HEK293T (cell line): ENCODE results near the gene POLR1E.

Experiments
- CTCF ChIA-PET: fragments of 350-600 bp; formaldehyde crosslinking; extraction: SDS; loops from one replicate; lab custom pipeline; 2021; ENCODE audit warnings: antibody characterized with exemption, inconsistent platforms; lab: Yijun Ruan, JAX
- POLR2A ChIA-PET: fragments of 350-600 bp; formaldehyde crosslinking; extraction: SDS; loops from one replicate; lab custom pipeline; 2020; ENCODE audit warnings: antibody characterized with exemption, inconsistent platforms; lab: Yijun Ruan, JAX
- DNase-seq: peaks from one replicate; pipeline ENCODE4 v3.0.0; 2012; ENCODE audit warnings: mixed read lengths; ENCODE audit errors: extremely low spot score
- ARNT ChIP-seq: fragments of 450-650 bp; IDR thresholded peaks from 2 replicates; pipeline ENCODE4 v1.6.1; 2017; ENCODE audit warnings: mild to moderate bottlenecking
- BHLHE40 ChIP-seq: fragments of 450-650 bp; IDR thresholded peaks from 2 replicates; pipeline ENCODE4 v1.6.1; 2016; ENCODE audit warnings: mild to moderate bottlenecking, moderate library complexity, borderline replicate concordance
- CTBP1 ChIP-seq: fragments of 450-650 bp; IDR thresholded peaks from 2 replicates; pipeline ENCODE4 v1.6.1; 2016; ENCODE audit warnings: borderline replicate concordance
- ELF4 ChIP-seq: fragments of 450-650 bp; IDR thresholded peaks from 2 replicates; pipeline ENCODE4 v1.6.1; 2017; ENCODE audit warnings: antibody characterized with exemption
- FOXA1 ChIP-seq: fragments of 450-650 bp; IDR thresholded peaks from 2 replicates; pipeline ENCODE4 v1.6.1; 2016; ENCODE audit warnings: mild to moderate bottlenecking
- FOXK2 ChIP-seq: fragments of 450-650 bp; IDR thresholded peaks from 2 replicates; pipeline ENCODE4 v1.6.1; 2016; ENCODE audit warnings: mild to moderate bottlenecking
- FOXM1 ChIP-seq: fragments of 450-650 bp; IDR thresholded peaks from 2 replicates; pipeline ENCODE4 v1.6.1; 2017; ENCODE audit warnings: mild to moderate bottlenecking, borderline replicate concordance
- HDGF ChIP-seq: fragments of 450-650 bp; IDR thresholded peaks from 2 replicates; pipeline ENCODE4 v1.6.1; 2017; ENCODE audit warnings: antibody characterized with exemption, borderline replicate concordance
- L3MBTL2 ChIP-seq: fragments of 450-650 bp; conservative IDR thresholded peaks from 2 replicates; pipeline ENCODE4 v1.6.1; 2016; ENCODE audit warnings: mild to moderate bottlenecking
- LEF1 ChIP-seq: fragments of 450-650 bp; IDR thresholded peaks from 2 replicates; pipeline ENCODE4 v1.6.1; 2017; ENCODE audit warnings: mild to moderate bottlenecking, borderline replicate concordance
- NFRKB ChIP-seq: fragments of 450-650 bp; IDR thresholded peaks from 2 replicates; pipeline ENCODE4 v1.6.1; 2016; ENCODE audit warnings: mild to moderate bottlenecking, moderate library complexity
- SP1 ChIP-seq: fragments of 450-650 bp; IDR thresholded peaks from 2 replicates; pipeline ENCODE4 v1.6.1; 2017
- SUZ12 ChIP-seq: fragments of 450-650 bp; IDR thresholded peaks from 2 replicates; pipeline ENCODE4 v1.6.1; 2016; ENCODE audit warnings: mild to moderate bottlenecking
- TARDBP ChIP-seq: fragments of 450-650 bp; IDR thresholded peaks from 2 replicates; pipeline ENCODE4 v1.6.1; 2016
- ZNF384 ChIP-seq: fragments of 450-650 bp; IDR thresholded peaks from 2 replicates; pipeline ENCODE4 v1.6.1; 2016
- TF ChIP-seq, protein P1 (sequence below): fragments of 450-650 bp; IDR thresholded peaks from 2 replicates; pipeline ENCODE4 v1.6.1; 2016

Gene POLR1E

DNA sequence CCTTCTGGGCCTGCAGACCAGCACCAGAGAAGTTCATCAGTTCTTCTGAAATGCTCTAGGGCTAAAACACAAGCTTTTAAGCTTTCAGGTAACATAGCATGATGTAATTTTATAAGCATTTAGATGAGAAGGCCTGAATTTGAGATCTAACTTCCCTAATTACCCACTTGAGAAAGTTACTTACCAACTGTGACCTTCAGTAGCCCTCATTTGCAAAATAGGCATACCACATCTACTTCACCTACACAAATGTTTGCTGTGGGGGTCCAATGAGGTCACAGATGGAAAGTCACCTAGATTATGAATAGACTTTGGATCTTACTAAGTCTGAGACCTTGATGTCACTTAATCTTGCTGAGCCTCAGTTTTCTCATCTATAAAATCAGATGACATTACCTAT, 53.9 kb downstream of the POLR1E start:
- ChIA-PET CTCF (no interaction called here), POLR2A (no interaction called here)
- no peak for TF ChIP-seq FOXA1
- no peak for TF ChIP-seq NFRKB
- DNase-seq = no peak

DNA sequence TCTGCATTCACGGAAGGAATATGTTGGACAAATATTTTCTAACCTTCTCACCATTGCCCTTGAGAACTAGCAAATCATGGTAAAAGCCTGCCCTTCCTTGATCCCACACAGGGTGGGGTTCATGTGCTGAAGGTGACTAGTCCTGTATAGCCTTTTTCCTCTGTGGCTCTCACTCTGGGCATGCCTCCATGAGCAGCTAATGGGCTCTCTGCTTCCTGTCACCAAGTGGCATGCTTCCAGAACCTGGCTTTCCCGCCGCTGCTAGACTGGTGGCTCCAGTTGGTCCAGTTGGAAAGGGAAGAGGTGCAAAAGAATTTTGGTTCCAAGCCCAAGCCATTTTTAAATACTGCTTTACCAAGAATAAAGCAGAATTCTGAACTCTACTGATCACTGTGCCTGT, 54.9 kb downstream of the POLR1E start:
- DNase-seq = no peak
- ChIA-PET POLR2A (no interaction called here), CTCF (no interaction called here)
- no peak for TF ChIP-seq NFRKB
- TF ChIP-seq CTBP1 = no peak
- TF ChIP-seq, protein P1, sequence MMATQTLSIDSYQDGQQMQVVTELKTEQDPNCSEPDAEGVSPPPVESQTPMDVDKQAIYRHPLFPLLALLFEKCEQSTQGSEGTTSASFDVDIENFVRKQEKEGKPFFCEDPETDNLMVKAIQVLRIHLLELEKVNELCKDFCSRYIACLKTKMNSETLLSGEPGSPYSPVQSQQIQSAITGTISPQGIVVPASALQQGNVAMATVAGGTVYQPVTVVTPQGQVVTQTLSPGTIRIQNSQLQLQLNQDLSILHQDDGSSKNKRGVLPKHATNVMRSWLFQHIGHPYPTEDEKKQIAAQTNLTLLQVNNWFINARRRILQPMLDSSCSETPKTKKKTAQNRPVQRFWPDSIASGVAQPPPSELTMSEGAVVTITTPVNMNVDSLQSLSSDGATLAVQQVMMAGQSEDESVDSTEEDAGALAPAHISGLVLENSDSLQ = no peak
- no peak for TF ChIP-seq ELF4
- TF ChIP-seq ZNF384 = no peak
- TF ChIP-seq FOXA1 = no peak
- no peak for TF ChIP-seq BHLHE40
- TF ChIP-seq SUZ12 = no peak
- TF ChIP-seq LEF1 = no peak
- TF ChIP-seq FOXM1 = no peak
- no peak for TF ChIP-seq HDGF
- TF ChIP-seq FOXK2 = no peak
- TF ChIP-seq L3MBTL2 = no peak

DNA sequence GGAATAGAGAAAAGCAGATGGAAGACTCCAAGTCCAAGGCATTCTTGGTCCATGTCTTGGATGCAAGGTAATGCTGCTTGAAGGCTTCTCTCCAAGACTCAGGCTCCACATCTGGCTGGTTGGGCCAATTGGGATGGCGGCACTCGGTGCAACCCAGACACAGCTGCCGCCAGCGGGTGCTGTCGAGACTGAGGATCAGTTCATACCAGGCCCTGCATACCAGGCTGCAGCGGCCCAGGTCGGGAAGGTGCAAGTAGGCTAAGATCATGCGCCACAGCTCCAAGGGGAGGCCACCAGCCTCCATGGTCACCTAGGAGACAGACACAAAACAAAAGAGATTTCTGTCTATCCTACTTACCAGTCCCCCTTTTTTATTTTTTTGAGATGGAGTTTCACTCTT, 55.7 kb downstream of the POLR1E start:
- TF ChIP-seq HDGF (no peak), BHLHE40 (no peak), ZNF384 (no peak), NFRKB (no peak), ARNT (no peak), FOXA1 (no peak), FOXK2 (no peak), LEF1 (no peak), CTBP1 (no peak), SP1 (no peak), L3MBTL2 (no peak), TARDBP (no peak), FOXM1 (no peak), SUZ12 (no peak), ELF4 (no peak)
- TF ChIP-seq, protein P1 = no peak
- POLR2A ChIA-PET = no interaction called here
- CTCF ChIA-PET = no interaction called here
- DNase-seq = no peak

DNA sequence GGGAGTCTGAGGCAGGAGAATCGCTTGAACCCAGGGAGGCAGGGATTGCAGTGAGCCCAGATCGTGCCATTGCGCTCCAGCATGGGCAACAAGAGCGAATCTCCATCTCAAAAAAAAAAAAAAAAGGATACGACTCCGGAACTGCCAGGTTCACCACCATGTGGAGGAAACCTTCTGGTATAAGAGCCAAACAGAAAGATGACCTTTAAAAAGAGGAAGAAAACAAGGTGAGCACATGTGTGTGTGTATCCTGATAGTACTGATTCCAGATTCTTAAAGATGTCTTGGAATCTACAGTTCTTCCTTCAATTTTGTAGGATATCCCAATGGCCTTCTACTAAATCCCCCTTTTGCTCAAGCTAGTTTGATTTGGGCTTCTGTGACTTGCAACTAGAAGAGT, 56.7 kb downstream of the POLR1E start:
- no peak for DNase-seq
- CTCF ChIA-PET = no interaction called here
- TF ChIP-seq ELF4 = no peak
- TF ChIP-seq, protein P1 = no peak
- POLR2A ChIA-PET = no interaction called here

DNA sequence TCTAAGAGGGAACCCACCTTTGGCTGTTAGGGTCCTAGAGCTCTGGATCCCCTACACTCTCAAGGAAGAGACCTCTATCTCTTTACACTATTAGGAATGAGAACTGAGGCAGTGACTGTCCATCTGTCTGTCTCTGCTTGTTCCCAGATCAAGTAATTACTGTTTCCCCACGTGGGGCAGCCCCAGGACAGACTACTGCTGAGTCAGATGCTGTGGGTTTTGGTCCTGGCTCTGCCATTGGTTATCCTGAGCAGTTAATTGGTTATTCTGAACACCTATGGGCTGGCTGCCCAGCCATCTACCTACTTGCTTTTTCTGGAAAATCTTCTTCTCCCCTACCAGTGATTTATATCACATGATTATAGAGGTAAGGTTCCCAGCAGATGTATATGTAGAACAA, 57.1 kb downstream of the POLR1E start:
- no peak for TF ChIP-seq SP1
- TF ChIP-seq HDGF = no peak
- no peak for TF ChIP-seq NFRKB
- TF ChIP-seq, protein P1 = no peak
- TF ChIP-seq FOXK2 = no peak
- TF ChIP-seq CTBP1 = no peak
- no peak for TF ChIP-seq SUZ12
- no peak for TF ChIP-seq LEF1
- no peak for TF ChIP-seq L3MBTL2
- TF ChIP-seq ELF4 = no peak
- TF ChIP-seq FOXM1 = no peak
- CTCF ChIA-PET = no interaction called here
- POLR2A ChIA-PET = no interaction called here
- DNase-seq = no peak

DNA sequence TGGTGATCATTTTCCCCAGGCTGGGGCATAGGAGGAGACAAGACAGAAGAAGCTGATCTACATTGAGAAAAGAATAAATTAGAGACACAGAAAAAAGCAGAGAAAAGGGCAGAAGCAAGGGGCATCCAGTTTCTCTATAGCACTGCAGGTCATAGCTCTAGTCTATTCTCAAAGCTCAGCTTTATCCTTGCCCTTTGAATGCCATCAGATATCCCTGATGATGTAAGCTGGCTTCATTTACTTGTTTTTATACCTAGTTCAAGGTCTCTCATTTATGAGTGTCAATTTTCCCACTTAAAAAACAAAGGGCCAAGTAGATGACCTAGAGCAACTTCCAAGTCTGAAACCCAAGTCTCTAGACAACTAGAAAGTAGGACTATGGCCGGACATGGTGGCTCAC, 57.7 kb downstream of the POLR1E start:
- ChIA-PET POLR2A (no interaction called here), CTCF (no interaction called here)
- TF ChIP-seq FOXM1 (no peak), FOXA1 (no peak), TARDBP (no peak), SP1 (no peak), SUZ12 (no peak), CTBP1 (no peak), HDGF (no peak), LEF1 (no peak), L3MBTL2 (no peak), ELF4 (no peak), FOXK2 (no peak), ZNF384 (no peak), NFRKB (no peak), ARNT (no peak), BHLHE40 (no peak)
- TF ChIP-seq, protein P1 = no peak
- no peak for DNase-seq
